ENCODE results near the gene PCMT1. TPM values are rescaled to one million over a fixed set of nuclear protein-coding genes. Genes with fewer than 3 reads are reported as not detected.

Gene PCMT1
- polyA plus RNA-seq, 1 donor (not counting 4 experiments of a cell fraction or from before 2014, with no cell fraction given): 167 TPM

DNA sequence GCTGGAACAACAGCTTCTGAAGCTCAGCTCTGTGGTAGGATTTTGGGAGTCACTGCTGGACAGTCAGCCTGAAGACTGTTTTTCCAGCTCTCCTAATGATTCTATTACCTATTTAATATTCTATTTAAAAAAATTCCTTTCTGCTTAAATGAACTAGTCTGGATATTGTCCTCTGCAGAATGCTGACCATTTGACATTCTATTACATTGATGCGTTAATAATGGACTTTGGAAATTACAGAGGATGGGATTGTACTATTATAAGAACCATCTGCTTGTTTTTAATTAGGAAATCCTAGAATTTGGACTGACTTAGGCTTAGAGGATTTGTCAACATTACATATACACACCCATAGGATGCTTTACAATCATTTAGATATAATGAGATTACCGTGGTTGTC, 94.9 kb downstream of the PCMT1 start:
- Histone ChIP-seq H4K20me1 (ENCODE audit: control insufficient read depth, extremely low read depth, insufficient read depth, low read length) (peaks cover 6% of the 10 kb centered on the region), H3K4me2 (ENCODE audit: control insufficient read depth, extremely low read depth, insufficient read depth, low read depth, low read length) (no peak overlapping the region), H3K4me3 (ENCODE audit: control insufficient read depth in 2 of 3, extremely low read depth in 1 of 3, insufficient read depth in 2 of 3, low read depth in 1 of 3, low read length in 3 of 3) (no peak overlapping the region), H3K79me2 (ENCODE audit: control insufficient read depth, insufficient read depth, low read length) (no peaks in the 10 kb centered on the region), H3K27ac (ENCODE audit: control insufficient read depth, insufficient read depth, low read length) (no peak overlapping the region), H3K4me1 (ENCODE audit: control insufficient read depth, extremely low read depth, insufficient read depth, low read length) (peaks cover 43% of the 10 kb centered on the region), H3K9me1 (ENCODE audit: control insufficient read depth, extremely low read depth, insufficient read depth, low read length) (peaks cover 3% of the 10 kb centered on the region), H3K36me3 (ENCODE audit: control insufficient read depth in 2 of 2, extremely low read depth in 1 of 2, insufficient read depth in 2 of 2, low read length in 2 of 2) (peaks cover 2 to 24% of the 10 kb centered on the region in 2 experiments), H3K27me3 (ENCODE audit: control insufficient read depth, extremely low read depth, insufficient read depth, low read length) (no peaks in the 10 kb centered on the region), H2AFZ (ENCODE audit: control insufficient read depth, low read length) (no peak overlapping the region), H3K9me3 (ENCODE audit: control insufficient read depth, low read depth, low read length) (no peaks in the 10 kb centered on the region), H3K9ac (ENCODE audit: control insufficient read depth, extremely low read depth, insufficient read depth, low read length) (no peak overlapping the region)
- TF ChIP-seq, protein P1, sequence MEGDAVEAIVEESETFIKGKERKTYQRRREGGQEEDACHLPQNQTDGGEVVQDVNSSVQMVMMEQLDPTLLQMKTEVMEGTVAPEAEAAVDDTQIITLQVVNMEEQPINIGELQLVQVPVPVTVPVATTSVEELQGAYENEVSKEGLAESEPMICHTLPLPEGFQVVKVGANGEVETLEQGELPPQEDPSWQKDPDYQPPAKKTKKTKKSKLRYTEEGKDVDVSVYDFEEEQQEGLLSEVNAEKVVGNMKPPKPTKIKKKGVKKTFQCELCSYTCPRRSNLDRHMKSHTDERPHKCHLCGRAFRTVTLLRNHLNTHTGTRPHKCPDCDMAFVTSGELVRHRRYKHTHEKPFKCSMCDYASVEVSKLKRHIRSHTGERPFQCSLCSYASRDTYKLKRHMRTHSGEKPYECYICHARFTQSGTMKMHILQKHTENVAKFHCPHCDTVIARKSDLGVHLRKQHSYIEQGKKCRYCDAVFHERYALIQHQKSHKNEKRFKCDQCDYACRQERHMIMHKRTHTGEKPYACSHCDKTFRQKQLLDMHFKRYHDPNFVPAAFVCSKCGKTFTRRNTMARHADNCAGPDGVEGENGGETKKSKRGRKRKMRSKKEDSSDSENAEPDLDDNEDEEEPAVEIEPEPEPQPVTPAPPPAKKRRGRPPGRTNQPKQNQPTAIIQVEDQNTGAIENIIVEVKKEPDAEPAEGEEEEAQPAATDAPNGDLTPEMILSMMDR (optimal IDR thresholded peaks at IDR 0.05 in 1 of 3, IDR thresholded peaks at IDR 0.05 in 1 of 3, conservative IDR thresholded peaks at IDR 0.05 in 1 of 3; ENCODE audit: extremely low read depth in 1 of 3, insufficient read depth in 2 of 3, low read length in 3 of 3): no peak
- no peak for TF ChIP-seq EZH2 (IDR thresholded peaks at IDR 0.05; ENCODE audit: low read length)
- DNase-seq (ENCODE audit: low read depth, low spot score): no peak
- FAIRE-seq: no peak
- dilution Hi-C loops (cut with MboI; ENCODE audit: extremely low pct_ligation_motif_present, low sequenced_read_pairs): no loop called here

DNA sequence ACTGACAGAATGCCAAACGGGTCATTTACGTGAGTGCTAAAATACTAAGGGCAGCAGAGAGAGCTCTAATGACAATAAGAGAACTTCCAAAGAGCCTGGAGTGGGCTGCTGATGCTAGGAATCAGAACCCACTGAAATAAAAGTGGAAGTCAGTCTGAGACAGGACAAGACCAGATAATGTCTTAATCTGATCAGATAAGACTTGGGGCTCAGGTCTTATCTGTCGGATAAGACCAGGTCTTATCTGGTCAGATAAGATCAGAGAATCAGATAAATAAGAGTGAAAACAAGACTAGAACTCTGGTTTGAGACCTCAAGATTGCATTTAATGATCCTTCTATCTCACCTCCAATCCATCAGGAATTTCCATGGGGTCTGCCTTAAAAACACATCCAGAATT, 96.0 kb downstream of the PCMT1 start:
- peaks cover 35% of the 10 kb centered on the region for H3K4me1 ChIP-seq (ENCODE audit: control insufficient read depth, extremely low read depth, insufficient read depth, low read length)
- H3K9me3 ChIP-seq (ENCODE audit: control insufficient read depth, low read depth, low read length): no peaks in the 10 kb centered on the region
- dilution Hi-C loops (cut with MboI; ENCODE audit: extremely low pct_ligation_motif_present, low sequenced_read_pairs): no loop called here
- TF ChIP-seq, protein P1 (optimal IDR thresholded peaks at IDR 0.05 in 1 of 3, IDR thresholded peaks at IDR 0.05 in 1 of 3, conservative IDR thresholded peaks at IDR 0.05 in 1 of 3; ENCODE audit: extremely low read depth in 1 of 3, insufficient read depth in 2 of 3, low read length in 3 of 3): no peak
- TF ChIP-seq EZH2 (IDR thresholded peaks at IDR 0.05; ENCODE audit: low read length): no peak
- H2AFZ ChIP-seq (ENCODE audit: control insufficient read depth, low read length): no peak overlapping the region
- no peak overlapping the region for H3K4me3 ChIP-seq (ENCODE audit: control insufficient read depth in 2 of 3, extremely low read depth in 1 of 3, insufficient read depth in 2 of 3, low read depth in 1 of 3, low read length in 3 of 3)
- no peak overlapping the region for H3K4me2 ChIP-seq (ENCODE audit: control insufficient read depth, extremely low read depth, insufficient read depth, low read depth, low read length)
- no peak overlapping the region for H3K9ac ChIP-seq (ENCODE audit: control insufficient read depth, extremely low read depth, insufficient read depth, low read length)
- no peak overlapping the region for H3K27ac ChIP-seq (ENCODE audit: control insufficient read depth, insufficient read depth, low read length)
- no peak for DNase-seq (ENCODE audit: low read depth, low spot score)
- H3K9me1 ChIP-seq (ENCODE audit: control insufficient read depth, extremely low read depth, insufficient read depth, low read length): peaks cover 3% of the 10 kb centered on the region
- H3K36me3 ChIP-seq (ENCODE audit: control insufficient read depth in 2 of 2, extremely low read depth in 1 of 2, insufficient read depth in 2 of 2, low read length in 2 of 2): peaks cover 3 to 28% of the 10 kb centered on the region in 2 experiments
- no peaks in the 10 kb centered on the region for H3K79me2 ChIP-seq (ENCODE audit: control insufficient read depth, insufficient read depth, low read length)
- FAIRE-seq: no peak
- H3K27me3 ChIP-seq (ENCODE audit: control insufficient read depth, extremely low read depth, insufficient read depth, low read length): no peaks in the 10 kb centered on the region
- H4K20me1 ChIP-seq (ENCODE audit: control insufficient read depth, extremely low read depth, insufficient read depth, low read length): peaks cover 6% of the 10 kb centered on the region
